ENCODE results near the gene ABR. TPM values are rescaled to one million over a fixed set of nuclear protein-coding genes. Genes with fewer than 3 reads are reported as not detected.

ABR gene
- total and polyA plus RNA-seq, 2 of the 13 experiments (the other 11 are each of a cell fraction or from before 2014, with no cell fraction given): 12.4 to 40.4 TPM

- TF ChIP-seq ZNF687 (CRISPR knock-in tag; IDR thresholded peaks at IDR 0.05) (peak; percentile 58), KMT2A (CRISPR knock-in tag; IDR thresholded peaks at IDR 0.05) (peak; percentile 47; the same call in 1 of the 2 replicates), NFKBIZ (CRISPR knock-in tag; IDR thresholded peaks at IDR 0.05) (peak; percentile 36; the same call in 1 of the 2 replicates), CENPT (CRISPR knock-in tag; IDR thresholded peaks at IDR 0.05; ENCODE audit: low read depth) (no peak), ZFP62 (CRISPR knock-in tag; IDR thresholded peaks at IDR 0.05) (no peak), HOXD1 (CRISPR knock-in tag; IDR thresholded peaks at IDR 0.05) (no peak), TSC22D2 (CRISPR knock-in tag; IDR thresholded peaks at IDR 0.05; ENCODE audit: borderline replicate concordance) (no peak), DZIP1 (CRISPR knock-in tag; IDR thresholded peaks at IDR 0.05) (no peak), ATM (IDR thresholded peaks at IDR 0.05; ENCODE audit: borderline replicate concordance) (no peak)
Measured at GRCh38 chr17:978103-979093, 201.4 kb downstream of the ABR start (continued).
